Stimulated activated CD4-positive, alpha-beta T cell treated with anti-CD3 and anti-CD28 coated beads, Interleukin-2, amount 100 ng/mL, for 4 hours (primary cell): ENCODE data around the gene SKOR2.
"Not testable (repeated sequence)": the region's sequence is repeated elsewhere in the genome, so short reads cannot be mapped to it uniquely, and the experiment has no call there.

Experiments used
- DNase-seq: peaks from one replicate; pipeline ENCODE4 v3.0.0-alpha.2; 2020; ENCODE audit warnings: low read depth

SKOR2 gene

DNA sequence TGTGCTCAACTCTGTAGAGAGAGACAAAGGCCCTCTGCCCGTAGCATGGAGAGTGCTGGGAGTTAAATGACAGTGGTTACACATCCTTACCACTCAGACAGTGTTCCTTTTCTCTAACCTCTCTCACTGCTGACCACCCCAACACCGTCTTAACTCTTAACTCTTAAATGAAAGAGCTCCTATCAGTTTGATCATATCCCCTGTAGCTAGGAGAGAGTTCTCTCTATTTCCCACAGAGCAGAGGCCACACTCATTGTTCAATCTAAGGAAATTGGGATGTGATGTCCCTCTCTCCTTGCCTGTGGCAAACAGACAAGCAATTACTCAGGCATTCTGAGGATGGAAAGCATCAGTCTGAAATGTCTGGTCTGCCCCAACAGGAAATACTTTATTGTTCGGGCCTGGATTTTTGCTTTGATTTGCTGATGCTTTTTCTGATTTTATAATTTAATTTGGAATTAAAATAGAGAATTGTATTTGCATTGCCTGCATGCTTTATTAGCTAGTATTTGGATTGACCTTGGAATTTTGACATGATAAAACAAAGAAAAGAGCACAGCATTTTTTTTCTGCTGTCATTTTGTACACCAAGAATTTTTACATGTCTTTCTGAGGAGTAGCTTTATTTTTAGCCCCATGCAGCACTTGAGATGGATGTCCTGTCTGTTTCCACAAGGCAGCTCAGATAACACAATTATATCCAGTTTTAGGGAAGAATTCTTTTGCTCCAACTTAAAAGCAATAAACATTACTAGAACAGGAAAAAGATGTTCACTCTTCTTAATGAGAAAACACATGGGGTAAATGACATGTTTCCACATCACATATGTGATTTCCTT lies 47.6 kb downstream of the SKOR2 start:
- DNase-seq = no peak

DNA sequence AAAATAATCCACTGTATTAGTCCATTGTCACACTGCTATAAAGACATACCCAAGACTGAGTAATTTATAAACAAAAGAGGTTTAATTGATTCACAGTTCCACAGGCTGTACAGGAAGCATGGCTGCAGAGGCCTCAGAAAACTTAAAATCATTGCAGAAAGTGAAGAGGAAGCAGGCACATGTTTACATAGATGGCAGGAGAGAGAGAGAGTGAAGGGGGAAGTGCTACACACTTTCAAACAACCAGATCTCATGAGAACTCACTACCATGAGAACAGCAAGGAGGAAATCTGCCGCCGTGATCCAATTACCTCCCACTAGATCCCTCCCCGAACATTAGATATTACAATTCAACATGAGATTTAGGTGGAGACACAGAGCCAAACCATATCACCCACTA lies 55.5 kb downstream of the SKOR2 start:
- not testable (repeated sequence) for DNase-seq

DNA sequence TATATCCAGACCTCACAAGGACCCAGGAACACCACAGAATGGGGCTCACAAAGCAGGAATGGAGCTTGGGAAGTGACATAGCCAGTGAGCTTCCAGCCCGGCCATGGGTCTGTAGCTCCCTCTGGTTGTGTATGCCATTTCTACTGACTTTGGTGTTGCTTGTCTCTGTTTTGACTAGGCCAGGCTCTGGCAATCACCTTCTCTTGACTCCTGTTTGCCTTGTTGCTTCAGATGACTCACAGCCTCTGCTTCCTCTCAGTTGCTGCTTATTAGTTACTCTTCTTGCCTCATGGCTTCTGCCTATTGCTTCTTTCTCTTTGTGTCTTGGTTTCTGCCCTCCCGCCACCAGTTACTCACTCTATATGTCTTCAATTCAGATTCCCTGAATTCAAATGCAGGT lies 59.5 kb downstream of the SKOR2 start:
- DNase-seq = no peak

DNA sequence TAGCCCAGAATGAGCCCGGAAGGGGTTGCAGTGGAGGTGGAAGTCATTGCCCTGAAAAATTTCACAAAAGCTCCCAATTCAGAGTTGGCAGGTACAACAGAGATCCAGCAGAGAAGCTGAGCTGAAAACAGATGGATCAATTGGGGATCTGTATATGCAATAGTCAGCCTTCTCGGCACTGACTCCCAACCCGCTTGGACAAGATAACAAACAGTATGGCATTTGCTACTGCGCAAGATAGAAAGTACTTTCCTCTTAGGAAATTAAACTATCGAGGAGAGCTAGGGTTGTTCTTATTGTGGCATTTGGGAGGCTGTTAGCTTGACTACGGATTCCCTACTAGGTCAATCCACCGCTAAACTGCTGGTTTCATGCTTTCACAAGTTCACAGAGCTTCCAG lies 63.7 kb downstream of the SKOR2 start:
- no peak for DNase-seq

DNA sequence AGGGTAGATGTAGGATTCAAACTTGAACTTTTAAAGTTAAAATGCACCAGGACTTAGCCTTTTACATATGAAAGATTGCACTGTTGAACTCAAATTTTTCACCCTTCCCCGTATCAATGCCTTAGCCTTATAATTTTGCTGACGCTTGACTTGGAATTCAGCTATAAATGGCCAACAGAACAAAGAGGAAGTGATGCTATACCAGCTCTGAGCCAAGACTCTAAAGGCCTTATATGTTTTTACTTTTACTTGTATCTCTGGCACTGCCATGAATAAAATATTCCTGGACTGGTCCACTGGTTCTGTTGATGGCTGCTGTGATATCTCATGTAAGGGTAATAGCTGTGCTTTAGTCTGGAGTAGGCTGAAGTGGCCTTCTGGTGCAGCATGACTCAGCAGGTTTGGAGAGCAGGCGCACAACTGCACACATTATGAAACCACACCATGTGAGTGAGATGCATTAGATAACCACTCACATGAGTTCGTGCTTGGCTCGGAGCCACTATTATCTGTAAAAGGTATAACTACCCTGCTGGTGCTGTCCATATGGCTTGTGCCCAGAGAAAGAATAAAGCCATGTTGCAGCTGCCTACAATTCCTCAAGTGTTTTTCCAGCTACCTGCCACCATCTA lies 66.9 kb downstream of the SKOR2 start:
- DNase-seq = no peak

DNA sequence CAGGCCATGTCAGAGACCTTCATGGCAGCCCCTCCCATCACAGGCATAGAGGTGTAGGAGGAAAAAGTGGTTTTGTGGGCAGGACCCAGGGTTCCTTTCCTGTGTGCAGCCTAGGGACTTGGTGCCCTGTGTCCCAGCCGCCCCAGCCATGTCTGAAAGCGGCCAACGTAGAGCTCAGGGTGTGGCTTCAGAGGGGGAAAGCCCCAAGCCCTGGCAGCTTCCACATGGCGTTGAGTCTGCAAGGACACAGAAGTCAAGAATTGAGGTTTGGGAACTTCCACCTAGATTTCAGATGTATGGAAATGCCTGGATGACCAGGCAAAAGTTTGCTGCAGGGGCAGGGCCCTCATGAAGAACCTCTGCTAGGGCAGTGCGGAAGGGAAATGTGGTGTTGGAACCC lies 69.3 kb downstream of the SKOR2 start:
- not testable (repeated sequence) for DNase-seq

DNA sequence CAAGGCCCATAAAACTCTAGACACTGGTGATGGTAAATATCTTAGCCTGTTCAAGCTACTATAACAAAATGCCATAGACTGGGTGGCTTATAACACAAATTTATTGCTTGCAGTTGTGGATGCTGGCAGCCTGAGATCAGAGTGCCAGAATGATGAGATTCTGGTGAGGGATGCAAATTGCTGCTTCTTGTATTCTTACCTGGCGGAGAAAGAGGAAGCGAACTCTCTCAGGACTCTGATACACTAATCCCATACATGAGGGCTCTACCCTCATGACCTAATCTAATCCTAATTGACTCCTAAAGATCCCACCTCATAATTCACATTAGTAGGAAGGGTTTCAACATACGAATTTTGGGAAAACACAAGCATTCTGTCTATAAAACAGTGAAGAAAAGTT lies 70.7 kb downstream of the SKOR2 start:
- DNase-seq = no peak

DNA sequence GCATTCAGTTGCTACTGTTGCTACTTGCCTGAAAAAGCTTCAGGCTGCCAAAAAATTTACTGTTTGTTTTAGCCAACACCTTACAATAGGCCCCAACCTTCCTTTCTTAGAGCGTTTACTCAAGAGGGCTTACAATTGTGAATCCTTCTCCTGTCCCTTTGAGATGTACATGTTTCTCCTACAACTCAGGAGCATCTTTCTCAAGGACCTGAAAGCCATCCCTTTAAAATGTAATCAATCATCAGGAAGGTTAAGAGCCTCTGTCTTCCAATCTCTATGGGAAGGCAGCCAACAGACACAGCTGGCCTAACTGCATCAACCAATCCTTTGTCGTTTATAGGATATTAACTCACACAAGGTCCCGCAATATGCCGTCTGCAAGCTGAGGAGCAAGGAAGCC lies 71.9 kb downstream of the SKOR2 start:
- no peak for DNase-seq

DNA sequence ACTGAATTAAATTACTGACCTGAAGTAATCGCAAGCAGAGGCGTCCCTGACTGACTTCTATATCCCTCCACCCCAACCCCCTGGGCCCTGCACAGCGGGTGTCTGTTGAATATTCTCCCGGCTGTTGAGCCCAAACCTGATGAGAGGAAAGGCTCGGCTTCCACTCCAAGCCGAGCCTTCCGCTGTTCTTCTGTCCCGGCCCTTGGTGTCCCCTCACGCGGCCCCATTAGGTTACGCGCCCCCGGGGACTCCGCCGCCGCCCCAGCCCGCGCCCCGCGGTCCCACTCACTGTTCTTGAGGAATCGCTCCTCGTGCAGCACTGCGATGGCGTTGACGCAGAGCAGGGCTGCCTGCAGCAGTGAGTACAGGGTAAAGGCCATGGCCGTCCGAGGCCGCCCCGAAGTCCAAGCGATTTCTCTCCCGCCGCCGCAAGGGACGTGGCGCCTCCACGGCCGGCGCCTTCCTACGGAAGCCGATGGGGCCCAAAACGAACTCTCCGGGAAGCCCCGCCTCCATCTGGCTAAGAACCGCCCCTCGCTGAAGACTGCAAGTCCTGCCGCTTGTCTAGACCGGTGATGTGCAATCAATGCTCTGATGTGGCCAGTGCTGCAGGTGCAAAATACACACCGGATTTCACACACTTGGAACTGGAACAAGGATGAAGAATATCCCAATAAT lies 75.4 kb downstream of the SKOR2 start, which contains the start of gene IER3IP1:
Gene IER3IP1 (minus strand): TSS at position 467 of the 678 bp plus-strand sequence. CDS start 87 bp downstream, at position 380.
- DNase-seq = peak; percentile 81

DNA sequence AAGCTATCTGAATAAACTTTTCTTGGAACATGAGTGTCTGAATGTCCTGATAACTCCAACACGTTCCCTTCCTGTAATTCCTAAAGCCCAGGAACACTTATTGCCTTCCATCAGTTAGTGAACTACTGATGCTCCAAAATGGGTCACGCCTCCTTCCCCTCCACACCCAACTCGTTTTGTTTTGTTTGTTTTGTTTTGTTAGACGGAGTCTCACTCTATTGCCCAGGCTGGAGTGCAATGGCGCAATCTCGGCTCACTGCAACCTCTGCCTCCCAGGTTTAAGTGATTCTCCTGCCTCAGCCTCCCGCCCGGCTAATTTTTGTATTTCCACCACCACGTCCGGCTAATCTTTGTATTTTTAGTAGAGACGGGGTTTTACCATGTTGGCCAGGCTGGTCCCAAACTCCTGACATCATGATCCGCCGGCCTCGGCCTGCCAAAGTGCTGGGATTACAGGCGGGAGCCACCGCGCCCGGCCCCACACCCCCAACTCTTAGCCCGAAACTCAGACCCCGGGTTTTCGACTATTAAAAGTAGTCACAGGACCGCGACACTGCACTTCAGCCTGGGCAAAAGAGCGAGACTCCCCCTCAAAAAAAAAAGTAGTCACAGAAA lies 76.1 kb downstream of the SKOR2 start:
- DNase-seq = no peak

DNA sequence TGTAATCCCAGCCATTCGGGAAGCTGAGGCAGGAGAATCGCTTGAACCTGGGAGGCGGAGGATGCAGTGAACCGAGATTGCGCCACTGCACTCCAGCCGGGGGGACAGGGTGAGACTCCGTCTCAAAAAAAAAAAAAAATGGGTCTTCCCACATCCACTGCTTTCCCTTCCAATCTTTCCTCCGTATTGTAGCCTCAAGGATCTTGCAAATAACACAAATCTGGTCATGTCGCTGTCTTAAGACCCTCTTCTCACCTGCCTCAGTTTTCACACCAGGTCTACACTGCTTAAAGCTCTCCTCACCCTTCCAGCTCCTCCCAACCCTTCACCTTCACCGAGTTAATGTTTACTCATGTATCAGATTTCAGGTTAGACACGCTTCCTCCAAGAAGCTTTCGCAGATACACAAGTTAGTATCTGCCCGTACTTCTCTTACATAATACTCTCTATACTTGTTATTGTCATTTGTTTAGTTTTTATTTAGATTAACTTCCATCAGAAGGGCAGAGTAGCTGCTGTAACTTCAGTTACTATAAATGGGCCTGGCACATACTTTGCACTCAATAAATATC lies 76.8 kb downstream of the SKOR2 start:
- no peak for DNase-seq

DNA sequence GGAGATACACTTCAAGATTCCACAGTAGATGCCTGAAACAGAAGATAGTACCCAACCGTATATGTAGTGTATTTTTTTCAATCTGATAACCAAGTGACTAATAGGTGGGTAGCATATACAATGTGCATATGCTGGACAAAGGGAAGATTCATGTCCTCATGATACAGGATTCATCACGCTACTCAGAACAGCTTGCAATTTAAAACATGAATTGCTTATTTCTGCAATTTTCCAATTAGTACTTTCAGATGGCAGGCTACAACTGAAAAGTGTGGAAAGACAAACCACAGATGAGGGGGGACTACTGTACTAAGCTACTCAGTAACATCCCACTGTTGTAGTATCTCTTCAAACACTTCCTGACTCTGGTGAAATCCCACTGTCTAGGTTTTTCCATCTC lies 79.0 kb downstream of the SKOR2 start:
- no peak for DNase-seq

DNA sequence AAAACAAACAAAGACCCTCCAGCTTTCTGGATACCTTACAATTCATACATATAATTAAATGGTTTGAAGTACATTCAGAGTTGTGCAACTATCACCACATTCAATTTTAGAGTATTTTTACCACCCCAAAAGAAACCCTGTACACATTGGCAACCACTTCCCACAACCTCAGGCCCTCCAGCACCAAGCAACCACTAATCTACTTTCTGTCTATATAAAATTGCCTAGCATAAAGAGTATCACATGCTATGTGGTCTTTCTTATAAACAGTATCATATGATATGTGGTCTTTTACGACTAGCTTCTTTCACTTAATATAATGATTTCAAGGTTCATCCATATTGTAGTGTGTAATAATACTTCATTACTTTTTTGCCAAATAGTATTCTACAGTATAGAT lies 82.5 kb downstream of the SKOR2 start:
- DNase-seq = no peak

DNA sequence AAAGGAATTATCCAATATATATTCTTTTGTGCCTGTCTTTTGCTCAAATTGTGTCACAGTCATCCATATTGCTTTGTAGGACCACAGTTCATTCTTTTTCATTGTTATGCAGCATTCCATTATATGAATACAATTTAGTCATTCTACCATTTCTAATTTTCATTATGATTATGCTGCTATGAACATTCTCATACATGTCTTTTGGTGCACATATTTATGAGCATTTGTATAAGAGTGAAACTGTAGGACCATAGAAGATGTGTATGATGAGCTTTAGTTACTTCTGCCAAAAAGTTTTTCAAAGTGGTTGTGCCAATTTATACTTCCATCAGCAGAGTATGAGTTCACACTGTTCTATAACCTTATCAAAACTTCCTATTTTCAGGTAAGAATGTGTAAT lies 83.0 kb downstream of the SKOR2 start:
- DNase-seq = no peak

DNA sequence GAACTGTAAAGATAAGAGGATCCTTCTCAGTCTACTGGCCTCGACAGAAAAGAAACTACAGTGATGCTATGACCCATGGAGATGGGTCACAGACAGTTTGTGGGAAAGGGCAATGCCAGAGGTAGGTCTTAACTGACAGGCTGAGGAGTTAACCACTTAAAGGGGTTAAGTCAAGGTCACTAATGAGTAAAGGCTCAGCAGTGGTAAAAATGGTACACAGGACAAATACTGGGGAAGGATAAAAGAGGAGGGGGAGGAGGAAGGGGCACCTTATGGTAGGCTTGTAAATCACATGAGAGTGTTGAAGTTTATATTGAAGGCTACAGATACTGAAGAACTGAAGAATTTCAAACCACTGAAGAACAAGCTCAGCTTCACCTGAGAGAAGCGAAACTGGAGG lies 85.2 kb downstream of the SKOR2 start:
- DNase-seq = no peak

DNA sequence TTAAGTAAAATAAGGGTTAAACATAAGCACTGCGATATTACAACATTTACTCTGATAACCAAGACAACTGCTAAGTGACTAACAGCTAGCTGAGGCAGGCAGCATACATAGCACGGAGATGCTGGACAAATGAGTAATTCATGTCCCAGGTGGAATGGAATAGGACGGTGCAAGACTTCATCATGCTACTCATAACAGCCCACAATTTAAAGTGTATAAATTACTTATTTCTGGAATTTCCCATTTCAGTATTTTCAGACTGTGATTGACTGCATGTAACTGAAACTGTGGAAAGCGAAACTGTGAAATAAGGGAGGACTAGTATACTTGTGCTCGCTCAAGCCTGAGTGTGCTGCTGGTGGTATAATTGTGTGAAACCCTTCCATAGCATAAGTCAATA lies 88.2 kb downstream of the SKOR2 start:
- DNase-seq = no peak

DNA sequence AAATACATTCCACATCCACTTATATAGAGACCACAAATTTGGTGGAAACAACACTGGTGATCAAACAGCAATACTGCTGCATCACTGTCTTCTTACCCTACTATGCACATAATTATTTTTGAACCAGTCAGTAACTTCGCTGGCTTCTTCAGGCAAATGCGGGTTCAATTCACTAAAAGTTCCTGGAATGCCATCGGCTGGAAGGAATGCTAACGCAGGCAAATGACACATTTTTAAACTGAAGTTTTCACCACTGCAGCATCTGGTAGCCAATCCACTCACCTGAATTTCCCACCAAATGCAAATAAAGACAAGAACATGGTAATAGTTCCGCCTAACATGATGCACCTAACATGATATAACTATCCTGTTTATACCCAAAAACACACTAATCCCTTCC lies 91.2 kb downstream of the SKOR2 start:
- DNase-seq = no peak

DNA sequence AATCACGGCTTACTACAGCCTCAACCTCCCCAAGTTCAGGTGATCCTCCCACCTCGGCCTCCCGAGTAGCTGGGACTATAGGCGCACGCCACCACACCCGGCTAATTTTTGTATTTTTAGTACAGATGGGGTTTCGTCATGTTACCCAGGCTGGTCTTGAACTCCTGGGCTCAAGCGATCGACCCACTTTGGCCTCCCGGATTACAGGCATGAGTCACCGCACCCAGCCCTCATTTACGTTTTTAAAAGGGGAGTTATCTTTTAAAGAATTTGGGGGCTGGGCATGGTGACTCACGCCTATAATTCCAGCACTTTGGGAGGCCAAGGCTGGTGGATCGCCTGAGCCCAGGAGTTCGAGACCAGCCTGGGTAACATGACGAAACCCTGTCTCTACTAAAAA lies 93.1 kb downstream of the SKOR2 start:
- DNase-seq = not testable (repeated sequence)
